Activated T-cell treated with anti-CD3 and anti-CD28 coated beads for 4 hours (primary cell): ENCODE results near the gene SPNS1.

Experiments used
- DNase-seq: peaks from one replicate; pipeline ENCODE4 v3.0.0-alpha.2; 2020

Gene SPNS1

GRCh38 chr16:29030086-29030840 is 55.7 kb downstream of the SPNS1 start:
- no peak for DNase-seq
